ENCODE data around the gene APOL3. TPM values are rescaled to one million over a fixed set of nuclear protein-coding genes. Genes with fewer than 3 reads are reported as not detected.

The APOL3 gene
- total RNA-seq, 1 experiment from 2014 or later, result 19.3 TPM

GRCh38 chr22:36198536-36198935 is 38.0 kb upstream of the APOL3 start:
- intact Hi-C loops (cut with micrococcal nuclease; ENCODE audit: unreplicated experiment), result loop anchor here (5.0 kb wide), 1 partner anchor 79 kb away; no protein-coding TSS in a partner anchor
- TF ChIP-seq CTCF (conservative IDR thresholded peaks at IDR 0.05), result no peak
- no peak for TF ChIP-seq EZH2 (IDR thresholded peaks at IDR 0.05; ENCODE audit: low read depth)
- CTCF ChIA-PET, result no interaction called here

GRCh38 chr22:36197514-36198146 is 37.1 kb upstream of the APOL3 start:
- TF ChIP-seq EZH2 (IDR thresholded peaks at IDR 0.05; ENCODE audit: low read depth) (no peak), CTCF (conservative IDR thresholded peaks at IDR 0.05) (no peak)
- no peaks in the 10 kb centered on the region for H3K9me2 ChIP-seq (ENCODE audit: insufficient read depth)
- no peak overlapping the region for H2AFZ ChIP-seq
- no peaks in the 10 kb centered on the region for H3K36me3 ChIP-seq (ENCODE audit: low read depth)
- no TSS peak for BruUV-seq (replicated peaks)
- ChIA-PET POLR2A (ENCODE audit: unreplicated experiment) (no interaction called here), CTCF (interaction anchor here (0.6 kb wide), 1 partner anchor 44 kb away, joined by 15 read pairs; no protein-coding TSS in a partner anchor)
- intact Hi-C loops (cut with micrococcal nuclease; ENCODE audit: unreplicated experiment), result loop anchor here (5.0 kb wide), 1 partner anchor 80 kb away; no protein-coding TSS in a partner anchor
- peaks cover under 1% of the 10 kb centered on the region for H3K4me1 ChIP-seq (replicated peaks; ENCODE audit: insufficient read depth)
- H3K4me2 ChIP-seq, result no peak overlapping the region
- peaks cover 3% of the 10 kb centered on the region; the same call in 1 of the 2 replicates for H3K27me3 ChIP-seq (ENCODE audit: insufficient read depth, low read depth)
- DNase-seq, result no peak
- no peak overlapping the region for H3K4me3 ChIP-seq
- no peak overlapping the region for H3K27ac ChIP-seq
- H4K20me1 ChIP-seq (ENCODE audit: insufficient read depth), result no peaks in the 10 kb centered on the region
- H3K9me3 ChIP-seq (ENCODE audit: insufficient read depth, low read depth), result no peaks in the 10 kb centered on the region
- H3F3A ChIP-seq (ENCODE audit: insufficient read depth, low read depth), result peaks cover 5% of the 10 kb centered on the region; the same call in 1 of the 2 replicates
- H3K79me2 ChIP-seq (ENCODE audit: low read depth), result no peaks in the 10 kb centered on the region

More at GRCh38 chr22:36198536-36198935, 38.0 kb upstream of the APOL3 start:
- Histone ChIP-seq H3K36me3 (ENCODE audit: low read depth) (no peaks in the 10 kb centered on the region), H2AFZ (no peak overlapping the region), H3K9me3 (ENCODE audit: insufficient read depth, low read depth) (no peaks in the 10 kb centered on the region), H3K79me2 (ENCODE audit: low read depth) (no peaks in the 10 kb centered on the region), H3K4me2 (no peak overlapping the region), H3K4me1 (replicated peaks; ENCODE audit: insufficient read depth) (peaks cover 10% of the 10 kb centered on the region), H3K4me3 (no peak overlapping the region), H3K27me3 (ENCODE audit: insufficient read depth, low read depth) (no peaks in the 10 kb centered on the region), H4K20me1 (ENCODE audit: insufficient read depth) (no peaks in the 10 kb centered on the region), H3F3A (ENCODE audit: insufficient read depth, low read depth) (peaks cover 14% of the 10 kb centered on the region; the same call in 1 of the 2 replicates), H3K9me2 (ENCODE audit: insufficient read depth) (no peaks in the 10 kb centered on the region), H3K27ac (no peak overlapping the region)
- POLR2A ChIA-PET (ENCODE audit: unreplicated experiment), result no interaction called here
- BruUV-seq (replicated peaks), result no TSS peak
- DNase-seq, result no peak

- H3K27me3 ChIP-seq (ENCODE audit: insufficient read depth, low read depth), result peaks cover 8% of the 10 kb centered on the region; the same call in 1 of the 2 replicates
- H2AFZ ChIP-seq, result no peak overlapping the region
- H3K4me2 ChIP-seq, result no peak overlapping the region
- no peak for DNase-seq
- H3K9me2 ChIP-seq (ENCODE audit: insufficient read depth), result no peaks in the 10 kb centered on the region
- TF ChIP-seq CTCF (conservative IDR thresholded peaks at IDR 0.05) (no peak), EZH2 (IDR thresholded peaks at IDR 0.05; ENCODE audit: low read depth) (no peak)
- no peaks in the 10 kb centered on the region for H3K4me1 ChIP-seq (replicated peaks; ENCODE audit: insufficient read depth)
- H3K4me3 ChIP-seq, result no peak overlapping the region
- H3K36me3 ChIP-seq (ENCODE audit: low read depth), result no peaks in the 10 kb centered on the region
- ChIA-PET CTCF (interaction anchor here (0.6 kb wide), 3 partner anchors 44 to 640 kb away, joined by 3 to 15 read pairs (median 3); no protein-coding TSS in a partner anchor), POLR2A (ENCODE audit: unreplicated experiment) (no interaction called here)
- H3K79me2 ChIP-seq (ENCODE audit: low read depth), result no peaks in the 10 kb centered on the region
- no peaks in the 10 kb centered on the region for H3K9me3 ChIP-seq (ENCODE audit: insufficient read depth, low read depth)
- H3K27ac ChIP-seq, result no peak overlapping the region
- H3F3A ChIP-seq (ENCODE audit: insufficient read depth, low read depth), result no peaks in the 10 kb centered on the region
- intact Hi-C loops (cut with micrococcal nuclease; ENCODE audit: unreplicated experiment), result loop anchor here (5.0 kb wide), 1 partner anchor 80 kb away; no protein-coding TSS in a partner anchor
- H4K20me1 ChIP-seq (ENCODE audit: insufficient read depth), result no peaks in the 10 kb centered on the region
- no TSS peak for BruUV-seq (replicated peaks)
Observed at GRCh38 chr22:36197065-36197440, 36.5 kb upstream of the APOL3 start.

Measured in PC-9 (cell line).